Measurements from ENCODE around the gene GYS1.
A peak's percentile ranks its signal among the peaks of the same experiment; 100 is the strongest.

GYS1 gene

GRCh38 chr19:48954595-48955307, 38.4 kb downstream of the GYS1 start, which contains the start of gene BAX:
BAX (plus strand) TSS chr19:48954875; CDS start chr19:48954929, 54 bp downstream.
- Histone ChIP-seq H3K27me3 (ENCODE audit: control insufficient read depth in 1 of 2, insufficient read depth in 1 of 2, low read length in 2 of 2) (no peaks in the 10 kb centered on the region), H2BK15ac (ENCODE audit: low read depth, poor library complexity, severe bottlenecking) (peak within 1 kb of the TSS; percentile 86), H3K27ac (ENCODE audit: low read length, poor library complexity, severe bottlenecking) (peak within 1 kb of the TSS; percentile 100), H3K14ac (ENCODE audit: low read length in 2 of 2) (peak within 1 kb of the TSS; percentile 76 to 93), H4K91ac (ENCODE audit: low read length) (peak within 1 kb of the TSS; percentile 99), H4K8ac (ENCODE audit: low read length) (peak within 1 kb of the TSS; percentile 98), H3K23ac (ENCODE audit: low read length in 2 of 2) (peak within 1 kb of the TSS; percentile 21 to 90), H3K4me1 (ENCODE audit: control insufficient read depth, insufficient read depth, low read depth, low read length) (peaks cover 18% of the 10 kb centered on the region), H3K9ac (ENCODE audit: low read length) (peak within 1 kb of the TSS; percentile 99), H3K4me3 (ENCODE audit: insufficient read depth in 1 of 2, low read depth in 1 of 2, low read length in 2 of 2) (peak within 1 kb of the TSS; percentile 84 to 98), H3K36me3 (ENCODE audit: control insufficient read depth in 1 of 2, insufficient read depth in 2 of 2, low read depth in 1 of 2, low read length in 2 of 2) (peaks cover 22 to 30% of the 10 kb centered on the region in 2 experiments), H2AFZ (ENCODE audit: low read depth, low read length) (peak within 1 kb of the TSS; percentile 90), H3K4me2 (ENCODE audit: low read length, poor library complexity, severe bottlenecking) (peak within 1 kb of the TSS; percentile 73), H3K18ac (ENCODE audit: low read depth in 1 of 2, low read length in 2 of 2) (peak within 1 kb of the TSS; percentile 95 to 99), H2BK5ac (ENCODE audit: low read depth, low read length, poor library complexity, severe bottlenecking) (peak within 1 kb of the TSS; percentile 100), H2BK12ac (ENCODE audit: low read length in 2 of 2) (peak within 1 kb of the TSS; percentile 50 to 91), H3K4ac (ENCODE audit: low read depth in 1 of 2, low read length in 2 of 2) (peak within 1 kb of the TSS; percentile 100), H3K79me1 (replicated peaks; ENCODE audit: low read length, poor library complexity, severe bottlenecking) (no peaks in the 10 kb centered on the region), H2AK5ac (ENCODE audit: low read length, severe bottlenecking) (peak within 1 kb of the TSS; percentile 94), H3K9me3 (ENCODE audit: control insufficient read depth, low read length) (no peaks in the 10 kb centered on the region), H2BK120ac (ENCODE audit: low read depth, low read length) (peak within 1 kb of the TSS; percentile 99)
- under 1% methylated on average over 36 of the region's 71 CpGs for WGBS
- peak; percentile 92 for DNase-seq

- no peaks in the 10 kb centered on the region for H3K9me3 ChIP-seq (ENCODE audit: control insufficient read depth, low read length)
- H3K79me1 ChIP-seq (replicated peaks; ENCODE audit: low read length, poor library complexity, severe bottlenecking), result no peaks in the 10 kb centered on the region
- no peak overlapping the region for H4K91ac ChIP-seq (ENCODE audit: low read length)
- peak overlapping the region in 1 of 2 experiments; percentile 98 for H3K4me3 ChIP-seq (ENCODE audit: insufficient read depth in 1 of 2, low read depth in 1 of 2, low read length in 2 of 2)
- no peak overlapping the region for H2BK120ac ChIP-seq (ENCODE audit: low read depth, low read length)
- H2AFZ ChIP-seq (ENCODE audit: low read depth, low read length), result peak overlapping the region; percentile 90
- no peaks in the 10 kb centered on the region for H3K27me3 ChIP-seq (ENCODE audit: control insufficient read depth in 1 of 2, insufficient read depth in 1 of 2, low read length in 2 of 2)
- 77% methylated on average over 11 of the region's 11 CpGs for WGBS
- peak overlapping the region; percentile 99 for H3K9ac ChIP-seq (ENCODE audit: low read length)
- H3K4ac ChIP-seq (ENCODE audit: low read depth in 1 of 2, low read length in 2 of 2), result peak overlapping the region in 1 of 2 experiments; percentile 71
- H3K4me1 ChIP-seq (ENCODE audit: control insufficient read depth, insufficient read depth, low read depth, low read length), result peaks cover 18% of the 10 kb centered on the region
- no peak overlapping the region for H2BK5ac ChIP-seq (ENCODE audit: low read depth, low read length, poor library complexity, severe bottlenecking)
- peak overlapping the region; percentile 52 for H4K8ac ChIP-seq (ENCODE audit: low read length)
- H3K4me2 ChIP-seq (ENCODE audit: low read length, poor library complexity, severe bottlenecking), result peak overlapping the region; percentile 45
- H3K23ac ChIP-seq (ENCODE audit: low read length in 2 of 2), result no peak overlapping the region
- peaks cover 19 to 30% of the 10 kb centered on the region in 2 experiments for H3K36me3 ChIP-seq (ENCODE audit: control insufficient read depth in 1 of 2, insufficient read depth in 2 of 2, low read depth in 1 of 2, low read length in 2 of 2)
- no peak overlapping the region for H2BK15ac ChIP-seq (ENCODE audit: low read depth, poor library complexity, severe bottlenecking)
- no peak overlapping the region for H2AK5ac ChIP-seq (ENCODE audit: low read length, severe bottlenecking)
- H3K27ac ChIP-seq (ENCODE audit: low read length, poor library complexity, severe bottlenecking), result peak overlapping the region; percentile 31
- no peak overlapping the region for H3K14ac ChIP-seq (ENCODE audit: low read length in 2 of 2)
- no peak for DNase-seq
- H2BK12ac ChIP-seq (ENCODE audit: low read length in 2 of 2), result no peak overlapping the region
- peak overlapping the region in 1 of 2 experiments; percentile 63 for H3K18ac ChIP-seq (ENCODE audit: low read depth in 1 of 2, low read length in 2 of 2)
Measured at GRCh38 chr19:48953990-48954594, 39.0 kb downstream of the GYS1 start.

DNA sequence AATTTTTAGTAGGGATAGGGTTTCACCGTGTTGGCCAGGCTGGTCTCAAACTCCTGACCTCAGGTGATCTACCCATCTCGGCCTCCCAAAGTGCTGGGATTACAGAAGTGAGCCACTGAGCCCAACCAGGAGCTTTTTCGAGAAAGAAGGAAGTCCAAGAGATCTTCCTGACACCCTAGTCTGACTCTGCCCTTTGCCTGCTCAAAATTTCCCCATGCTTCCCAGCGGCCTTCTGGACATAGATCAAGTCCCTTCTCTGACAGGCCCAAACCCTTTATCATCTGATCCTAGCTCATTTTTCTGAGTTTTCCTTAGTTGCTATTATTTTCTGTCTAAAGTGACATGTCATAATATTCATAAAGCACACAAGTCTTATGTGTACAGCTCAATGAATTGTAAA, 40.0 kb downstream of the GYS1 start:
- Histone ChIP-seq H3K9ac (ENCODE audit: low read length) (no peak overlapping the region), H3K4me1 (ENCODE audit: control insufficient read depth, insufficient read depth, low read depth, low read length) (peaks cover 18% of the 10 kb centered on the region)
- DNase-seq, result no peak

GRCh38 chr19:48950830-48951519, 42.1 kb downstream of the GYS1 start:
- 46% methylated on average over 8 of the region's 9 CpGs for WGBS
- H3K4me1 ChIP-seq (ENCODE audit: control insufficient read depth, insufficient read depth, low read depth, low read length), result peaks cover 11% of the 10 kb centered on the region

More for the DNA sequence above, 40.0 kb downstream of the GYS1 start:
- H4K91ac ChIP-seq (ENCODE audit: low read length), result no peak overlapping the region
- no peak overlapping the region for H3K14ac ChIP-seq (ENCODE audit: low read length in 2 of 2)
- WGBS, result 86% methylated on average over 4 of the region's 4 CpGs
- H3K23ac ChIP-seq (ENCODE audit: low read length in 2 of 2), result no peak overlapping the region
- H2BK12ac ChIP-seq (ENCODE audit: low read length in 2 of 2), result no peak overlapping the region
- H3K79me1 ChIP-seq (replicated peaks; ENCODE audit: low read length, poor library complexity, severe bottlenecking), result no peaks in the 10 kb centered on the region
- H3K36me3 ChIP-seq (ENCODE audit: control insufficient read depth in 1 of 2, insufficient read depth in 2 of 2, low read depth in 1 of 2, low read length in 2 of 2), result peaks cover 13 to 23% of the 10 kb centered on the region in 2 experiments
- no peaks in the 10 kb centered on the region for H3K9me3 ChIP-seq (ENCODE audit: control insufficient read depth, low read length)
- no peak overlapping the region for H3K4ac ChIP-seq (ENCODE audit: low read depth in 1 of 2, low read length in 2 of 2)
- H4K8ac ChIP-seq (ENCODE audit: low read length), result no peak overlapping the region
- H2AFZ ChIP-seq (ENCODE audit: low read depth, low read length), result no peak overlapping the region
- no peak overlapping the region for H2BK120ac ChIP-seq (ENCODE audit: low read depth, low read length)
- H3K18ac ChIP-seq (ENCODE audit: low read depth in 1 of 2, low read length in 2 of 2), result no peak overlapping the region
- no peak overlapping the region for H2AK5ac ChIP-seq (ENCODE audit: low read length, severe bottlenecking)
- no peak overlapping the region for H2BK5ac ChIP-seq (ENCODE audit: low read depth, low read length, poor library complexity, severe bottlenecking)
- no peak overlapping the region for H3K4me3 ChIP-seq (ENCODE audit: insufficient read depth in 1 of 2, low read depth in 1 of 2, low read length in 2 of 2)
- no peaks in the 10 kb centered on the region for H3K27me3 ChIP-seq (ENCODE audit: control insufficient read depth in 1 of 2, insufficient read depth in 1 of 2, low read length in 2 of 2)
- no peak overlapping the region for H3K4me2 ChIP-seq (ENCODE audit: low read length, poor library complexity, severe bottlenecking)
- H2BK15ac ChIP-seq (ENCODE audit: low read depth, poor library complexity, severe bottlenecking), result peak overlapping the region; percentile 44
- H3K27ac ChIP-seq (ENCODE audit: low read length, poor library complexity, severe bottlenecking), result no peak overlapping the region

More at GRCh38 chr19:48950830-48951519, 42.1 kb downstream of the GYS1 start:
- Histone ChIP-seq H3K79me1 (replicated peaks; ENCODE audit: low read length, poor library complexity, severe bottlenecking) (no peaks in the 10 kb centered on the region), H2BK15ac (ENCODE audit: low read depth, poor library complexity, severe bottlenecking) (no peak overlapping the region), H3K27ac (ENCODE audit: low read length, poor library complexity, severe bottlenecking) (no peak overlapping the region), H3K4me2 (ENCODE audit: low read length, poor library complexity, severe bottlenecking) (no peak overlapping the region), H3K9me3 (ENCODE audit: control insufficient read depth, low read length) (no peaks in the 10 kb centered on the region), H2BK12ac (ENCODE audit: low read length in 2 of 2) (no peak overlapping the region), H3K14ac (ENCODE audit: low read length in 2 of 2) (no peak overlapping the region), H3K27me3 (ENCODE audit: control insufficient read depth in 1 of 2, insufficient read depth in 1 of 2, low read length in 2 of 2) (no peaks in the 10 kb centered on the region), H3K36me3 (ENCODE audit: control insufficient read depth in 1 of 2, insufficient read depth in 2 of 2, low read depth in 1 of 2, low read length in 2 of 2) (peaks cover 4% of the 10 kb centered on the region in 2 experiments), H2BK120ac (ENCODE audit: low read depth, low read length) (no peak overlapping the region), H3K4ac (ENCODE audit: low read depth in 1 of 2, low read length in 2 of 2) (no peak overlapping the region), H3K4me3 (ENCODE audit: insufficient read depth in 1 of 2, low read depth in 1 of 2, low read length in 2 of 2) (no peak overlapping the region), H3K9ac (ENCODE audit: low read length) (no peak overlapping the region), H2BK5ac (ENCODE audit: low read depth, low read length, poor library complexity, severe bottlenecking) (no peak overlapping the region), H3K23ac (ENCODE audit: low read length in 2 of 2) (no peak overlapping the region), H2AFZ (ENCODE audit: low read depth, low read length) (no peak overlapping the region), H4K8ac (ENCODE audit: low read length) (no peak overlapping the region), H2AK5ac (ENCODE audit: low read length, severe bottlenecking) (no peak overlapping the region), H4K91ac (ENCODE audit: low read length) (no peak overlapping the region), H3K18ac (ENCODE audit: low read depth in 1 of 2, low read length in 2 of 2) (no peak overlapping the region)
- peak; percentile 21 for DNase-seq

Measured in mesenchymal stem cell (in vitro differentiated cells and primary cell).